ENCODE measurements around the gene WWOX.
"Not testable (repeated sequence)": the region's sequence is repeated elsewhere in the genome, so short reads cannot be mapped to it uniquely, and the experiment has no call there.

Gene WWOX

DNA sequence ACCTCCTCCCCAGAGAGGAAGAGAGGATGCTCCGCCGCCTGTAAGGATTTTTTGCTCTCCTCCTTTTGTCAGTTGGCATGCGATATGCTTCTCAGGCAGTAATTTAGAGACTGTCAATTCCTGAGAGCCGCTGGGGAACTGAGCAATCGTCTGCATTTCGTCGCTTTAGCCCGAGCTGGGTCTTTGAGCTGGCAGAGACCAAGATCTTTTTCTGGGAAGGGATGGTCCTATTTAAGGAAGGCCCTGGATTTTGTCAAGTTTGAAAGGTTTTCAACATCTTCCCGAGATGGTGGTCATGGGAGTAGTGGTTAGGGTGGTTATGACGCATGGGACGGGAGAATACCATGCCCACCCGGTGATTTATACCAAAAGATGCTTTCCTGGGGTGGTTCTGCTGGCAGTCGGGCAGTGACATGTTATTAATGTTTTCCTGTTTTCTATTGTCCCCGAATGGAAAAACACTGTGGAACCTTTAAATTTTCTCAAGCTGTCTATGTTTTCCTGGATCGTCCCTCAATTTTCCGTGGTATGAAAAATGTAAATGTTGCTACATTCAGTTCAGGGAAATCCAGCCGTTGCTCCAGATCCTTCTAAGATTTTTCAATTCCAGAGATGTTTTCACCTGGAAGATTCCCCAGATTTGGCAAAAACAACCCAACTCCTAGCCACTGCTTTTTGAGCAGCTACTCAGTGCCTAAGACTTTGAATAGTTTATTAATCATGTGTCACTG is 914.6 kb downstream of the WWOX start:
- no peak for DNase-seq

DNA sequence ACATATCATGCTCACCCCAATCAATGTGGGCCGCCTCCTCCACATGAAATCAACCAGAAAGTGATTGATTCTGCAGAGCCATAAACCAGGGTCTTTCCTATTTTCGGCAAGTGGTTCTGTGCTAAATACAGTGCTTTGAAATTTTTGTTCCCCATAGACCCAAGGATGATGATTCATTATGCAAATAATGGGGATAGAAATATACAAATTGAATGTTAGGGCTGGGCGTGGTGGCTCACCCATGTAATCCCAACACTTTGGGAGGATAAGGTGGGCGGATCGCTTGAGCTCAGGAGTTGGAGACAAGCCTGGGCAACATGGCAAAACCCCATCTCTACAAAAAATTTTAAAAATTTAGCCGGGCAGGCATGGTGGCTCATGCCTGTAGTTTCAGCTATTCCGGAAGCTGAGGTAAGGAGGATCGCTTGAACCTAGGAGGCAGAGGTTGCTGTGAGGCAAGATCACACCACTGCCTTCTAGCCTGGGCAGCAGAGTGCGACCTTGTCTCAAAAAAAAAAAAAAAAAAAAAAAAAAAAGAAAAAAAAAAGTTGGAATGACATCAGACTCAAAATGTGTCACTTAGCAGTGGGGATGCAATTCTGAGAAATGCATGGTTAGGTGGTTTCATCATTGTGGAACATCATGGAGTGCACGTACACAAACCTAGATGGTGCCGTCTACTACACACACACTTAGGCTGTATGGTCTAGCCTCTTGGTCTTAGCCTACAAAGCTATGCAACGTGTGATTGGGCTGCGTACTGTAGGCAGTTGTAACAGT is 919.4 kb downstream of the WWOX start:
- no peak for DNase-seq

DNA sequence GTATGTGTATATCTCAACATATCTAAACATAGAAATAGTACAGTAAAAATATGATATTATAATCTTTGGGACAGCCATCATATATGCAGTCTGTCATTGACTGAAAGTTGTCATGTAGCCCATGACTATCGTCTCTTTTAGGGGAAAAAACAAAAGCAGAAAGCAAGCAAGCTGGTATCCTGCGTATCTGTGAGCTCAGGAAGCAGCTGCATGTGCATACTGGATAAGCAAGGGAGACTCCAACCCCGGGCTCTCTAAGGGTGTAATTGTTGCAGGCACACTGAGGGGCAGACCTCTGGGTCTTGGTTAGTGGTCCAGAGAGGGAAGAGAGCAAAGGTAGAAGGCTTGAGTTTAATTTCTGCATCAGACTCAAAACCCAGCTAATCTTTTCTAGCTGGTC is 920.0 kb downstream of the WWOX start:
- no peak for DNase-seq

DNA sequence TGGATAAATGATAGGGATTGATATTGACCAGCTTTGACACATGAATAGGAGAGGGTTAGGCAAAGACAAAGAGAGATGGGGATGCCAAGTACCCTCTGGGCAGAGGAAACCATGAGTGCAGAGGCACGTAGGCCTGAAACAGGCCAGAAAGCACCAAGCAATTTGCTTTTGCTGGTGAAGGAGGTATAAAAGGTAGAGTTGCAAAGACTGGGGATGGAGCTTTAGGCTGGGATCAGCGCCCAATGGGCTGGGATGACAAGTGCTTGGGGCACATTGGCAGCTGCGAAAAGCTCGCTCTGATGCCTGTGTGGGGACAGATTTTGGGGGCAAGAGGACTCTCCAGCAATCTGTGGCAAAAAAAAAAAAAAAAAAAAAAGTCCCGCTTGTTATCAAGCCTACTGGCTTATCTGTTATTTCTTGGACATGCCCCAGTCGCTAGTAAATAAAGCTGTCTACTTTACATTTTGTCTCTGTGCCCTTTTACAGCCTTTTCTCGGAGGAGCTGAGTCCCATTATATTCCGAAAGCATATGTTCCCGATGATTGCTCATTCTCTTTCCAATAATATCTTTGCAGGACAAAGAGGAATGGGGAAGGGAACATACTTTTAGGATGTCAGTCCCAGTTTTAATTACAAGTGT is 922.7 kb downstream of the WWOX start:
- DNase-seq = no peak

DNA sequence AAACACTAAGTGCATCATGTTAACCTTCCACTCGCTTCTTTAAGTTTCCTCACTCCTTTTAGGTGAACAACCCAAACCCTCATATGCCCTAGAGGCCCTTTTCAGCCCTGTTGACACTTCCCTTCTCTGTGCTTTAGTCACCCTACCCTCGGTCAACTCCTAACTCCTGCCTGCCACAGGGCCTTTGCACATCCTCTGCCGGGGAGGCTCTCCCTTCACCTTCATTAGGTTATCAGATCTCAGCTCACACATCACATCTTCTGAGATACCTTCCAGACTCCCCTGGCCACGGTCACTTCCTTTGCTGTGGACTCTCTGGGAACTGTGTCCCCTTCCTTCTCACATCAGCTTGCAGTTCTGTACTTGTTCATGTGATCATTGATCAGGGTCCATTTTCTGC is 926.7 kb downstream of the WWOX start:
- no peak for DNase-seq

DNA sequence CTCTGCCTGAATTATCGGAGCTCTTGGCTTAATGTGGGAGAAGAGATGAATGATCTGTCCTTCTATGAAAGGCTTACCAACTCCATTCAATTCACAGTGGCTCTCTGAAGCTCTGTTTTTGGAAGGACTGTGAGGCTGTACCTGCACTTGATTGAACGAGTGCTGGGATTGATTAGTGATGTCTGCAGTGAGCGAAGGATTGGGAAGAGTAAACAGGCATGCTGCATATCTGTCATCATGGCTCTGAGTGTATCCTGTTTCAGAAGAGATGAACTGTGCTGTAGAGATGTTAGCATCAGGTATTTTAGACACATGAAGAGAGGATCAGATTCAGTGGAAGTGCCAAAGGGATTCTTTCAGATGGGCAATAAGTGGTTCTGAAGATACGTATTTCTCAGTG is 937.1 kb downstream of the WWOX start:
- no peak for DNase-seq

DNA sequence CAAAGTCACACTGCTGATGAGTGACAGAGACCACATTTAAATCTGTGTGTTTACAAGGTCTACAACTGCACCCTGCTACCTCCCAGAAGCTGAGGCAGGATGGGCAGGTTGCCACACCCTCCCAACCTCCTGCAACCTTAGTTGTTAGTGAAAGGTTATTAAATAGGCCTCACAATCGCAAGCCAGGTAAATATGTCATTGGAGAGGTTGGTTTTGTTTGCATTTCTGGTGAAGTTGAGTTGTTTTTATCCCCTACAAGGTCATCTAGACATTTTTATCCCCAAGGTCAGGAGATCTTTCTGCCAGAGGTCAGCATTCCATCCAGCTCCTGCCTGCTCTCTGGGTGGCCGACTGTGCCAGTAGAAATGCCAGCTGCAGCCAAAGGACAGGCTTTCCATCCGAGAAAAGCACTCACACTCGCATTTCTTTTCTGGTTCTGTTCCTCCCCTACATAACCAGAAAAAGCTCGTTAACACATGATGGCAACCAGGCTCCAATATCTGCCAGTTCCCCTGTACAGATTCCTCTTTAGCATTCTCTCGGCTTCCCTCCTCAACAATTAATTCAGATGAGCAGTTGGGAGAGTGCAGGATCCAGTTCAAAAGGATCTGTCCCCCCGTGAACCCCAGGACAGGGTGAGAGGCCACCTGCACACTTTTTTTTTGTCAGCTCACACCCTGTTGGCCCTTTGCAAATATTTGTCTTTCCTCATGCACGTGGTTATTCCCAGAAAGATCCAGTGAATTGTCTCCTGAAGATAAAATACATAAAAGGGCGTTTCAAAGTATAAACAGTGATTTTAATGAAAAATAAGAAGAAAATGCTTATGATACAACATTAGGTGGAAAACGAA is 938.3 kb downstream of the WWOX start:
- DNase-seq = no peak

DNA sequence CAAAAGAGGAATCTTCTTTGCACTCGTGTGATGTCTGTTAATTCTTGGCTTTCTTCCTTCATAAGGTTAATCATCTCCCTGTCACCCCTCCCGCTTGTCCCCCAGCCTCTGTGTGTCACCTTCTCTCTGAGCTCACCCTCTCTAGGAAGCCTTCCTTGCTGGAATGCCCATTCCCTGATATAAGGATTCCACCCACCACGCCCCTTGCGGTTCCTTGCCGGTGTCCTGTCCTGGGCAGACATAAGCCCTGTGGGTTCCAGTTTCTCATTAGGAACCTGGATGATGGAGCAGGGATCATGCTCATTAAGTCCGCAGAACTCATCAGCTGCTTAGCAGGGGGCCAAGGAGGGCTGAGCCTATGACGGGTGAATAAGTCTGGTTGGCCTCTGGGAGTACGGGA is 941.8 kb downstream of the WWOX start:
- no peak for DNase-seq

DNA sequence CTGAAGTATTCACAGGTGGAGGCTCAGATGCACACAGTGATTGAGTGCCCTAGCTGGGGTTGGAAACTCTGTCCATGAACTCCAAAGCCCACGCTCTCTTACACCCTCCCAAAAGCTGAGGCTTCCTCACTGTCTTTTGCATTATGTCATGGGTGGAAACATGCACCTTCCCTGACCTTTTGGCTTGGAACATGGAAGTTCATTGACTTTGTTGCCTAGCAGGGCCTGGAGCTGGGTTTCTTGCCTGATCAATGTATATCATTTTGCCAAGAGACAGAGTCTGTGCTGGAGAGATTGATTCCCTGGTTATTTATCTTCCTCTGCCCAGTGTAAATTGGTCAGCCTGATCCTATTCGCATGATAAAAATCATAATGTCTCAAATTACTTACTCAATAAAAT is 942.7 kb downstream of the WWOX start:
- DNase-seq = no peak

DNA sequence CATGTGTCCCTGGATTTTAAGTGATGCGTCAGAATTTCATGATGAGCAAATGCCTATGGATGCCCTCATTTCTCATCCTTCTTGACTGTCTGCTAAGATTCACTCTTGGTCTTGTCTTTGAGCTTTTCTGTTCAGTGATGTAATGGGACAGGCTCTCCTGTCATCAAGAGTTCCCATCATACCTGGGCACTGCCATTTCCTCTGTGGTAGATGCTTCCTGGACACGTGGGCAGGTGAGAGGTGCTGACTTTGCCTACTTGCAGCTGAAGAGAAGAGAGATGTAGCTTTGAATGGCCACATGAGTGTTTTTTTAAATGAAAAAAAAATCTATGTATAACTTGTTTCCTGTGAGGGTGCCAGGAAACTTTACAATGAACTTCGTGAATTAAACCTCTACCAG is 943.4 kb downstream of the WWOX start:
- DNase-seq = no peak

DNA sequence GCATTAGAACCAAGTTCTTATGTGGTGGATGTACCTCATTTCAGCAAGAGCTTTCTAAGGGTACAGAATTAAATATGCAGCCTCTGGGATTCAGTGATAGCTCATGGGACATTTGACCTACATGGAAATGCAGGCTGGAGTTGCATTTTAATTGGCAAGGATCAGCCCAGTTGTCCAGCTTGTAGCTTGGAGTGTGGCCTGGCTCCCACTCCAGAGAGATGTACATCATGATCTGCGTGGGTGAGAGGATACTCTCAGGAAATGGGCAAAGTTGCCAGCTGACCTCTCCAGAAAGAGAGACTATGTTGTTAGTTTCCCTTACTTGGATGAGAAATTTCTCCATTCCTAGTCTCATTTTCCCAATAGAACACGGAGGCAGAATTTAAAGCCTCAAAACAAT is 945.7 kb downstream of the WWOX start:
- no peak for DNase-seq

DNA sequence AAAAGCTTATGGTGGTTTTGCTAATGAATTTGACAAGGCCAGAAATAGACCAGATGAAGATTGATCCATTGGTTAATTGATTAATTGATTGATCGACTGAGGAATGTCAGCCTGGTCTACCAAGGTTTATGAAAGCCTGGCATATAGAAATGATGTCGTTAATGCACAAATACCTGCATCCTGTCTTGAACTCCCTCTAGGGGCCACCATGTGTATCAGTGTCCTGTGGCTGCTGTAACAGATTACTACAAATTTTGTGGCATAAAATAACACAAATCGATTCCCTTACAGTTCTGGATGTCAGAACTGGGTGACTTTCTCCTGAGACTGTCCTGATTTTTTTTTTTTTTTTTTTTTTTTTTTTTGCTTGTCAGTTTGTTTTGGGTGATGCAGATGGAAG is 947.9 kb downstream of the WWOX start:
- no peak for DNase-seq

DNA sequence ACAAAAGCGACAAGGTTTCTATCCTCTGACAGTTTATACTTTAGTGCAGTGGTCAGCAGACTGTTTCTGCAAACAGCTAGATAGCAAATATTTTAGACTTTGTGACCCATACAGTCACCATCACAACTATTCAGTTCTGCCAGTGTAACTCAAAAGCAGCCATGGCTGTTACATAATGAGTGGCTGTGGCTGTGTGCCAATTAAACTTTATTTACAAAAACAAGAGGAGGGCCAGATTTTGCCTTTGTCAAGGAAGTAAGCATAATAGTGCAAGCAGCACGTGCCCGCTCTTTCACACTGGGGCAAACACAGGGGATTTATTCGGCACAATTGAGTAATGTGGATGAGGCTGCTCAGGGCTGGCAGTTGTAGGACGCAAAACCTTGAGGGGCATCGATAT is 949.6 kb downstream of the WWOX start:
- no peak for DNase-seq

DNA sequence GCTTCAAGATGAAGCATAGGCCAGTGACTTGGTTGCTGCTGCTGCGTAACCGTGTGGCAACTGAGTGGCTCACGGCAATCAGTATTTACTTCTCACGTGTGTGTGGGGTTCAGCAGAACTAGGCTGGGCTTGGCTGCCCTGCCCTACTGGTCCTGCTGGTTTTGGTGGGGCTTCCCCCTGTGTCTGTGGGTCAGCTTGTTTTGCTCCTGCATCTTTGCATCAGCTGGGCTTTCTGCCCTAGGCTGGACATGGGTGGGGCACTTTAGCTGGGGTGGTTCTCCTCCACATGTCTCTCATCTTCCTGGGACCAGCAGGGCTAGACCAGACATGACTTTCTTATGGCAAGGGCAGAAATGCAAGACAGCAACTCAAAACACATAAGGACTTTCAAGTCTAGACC is 950.6 kb downstream of the WWOX start:
- no peak for DNase-seq

DNA sequence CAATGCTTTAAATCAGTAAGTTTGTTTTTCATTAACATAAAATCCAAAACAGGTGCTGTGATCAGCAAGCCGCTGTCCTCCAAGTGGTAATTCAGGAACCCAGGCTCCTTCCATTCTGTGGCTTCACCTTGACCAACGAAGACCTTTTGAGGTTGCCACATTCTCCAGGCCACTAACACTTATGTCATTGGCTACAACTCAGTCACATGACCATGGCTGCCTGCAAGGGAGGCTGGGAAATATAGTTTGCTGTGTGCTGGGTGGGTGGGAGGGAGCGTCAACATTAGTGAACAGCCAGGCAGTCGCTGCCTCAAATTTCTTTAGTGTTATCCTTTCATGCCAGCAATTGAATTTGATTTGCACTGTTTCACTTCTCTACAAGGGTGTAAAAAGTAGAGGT is 951.9 kb downstream of the WWOX start:
- DNase-seq = no peak

DNA sequence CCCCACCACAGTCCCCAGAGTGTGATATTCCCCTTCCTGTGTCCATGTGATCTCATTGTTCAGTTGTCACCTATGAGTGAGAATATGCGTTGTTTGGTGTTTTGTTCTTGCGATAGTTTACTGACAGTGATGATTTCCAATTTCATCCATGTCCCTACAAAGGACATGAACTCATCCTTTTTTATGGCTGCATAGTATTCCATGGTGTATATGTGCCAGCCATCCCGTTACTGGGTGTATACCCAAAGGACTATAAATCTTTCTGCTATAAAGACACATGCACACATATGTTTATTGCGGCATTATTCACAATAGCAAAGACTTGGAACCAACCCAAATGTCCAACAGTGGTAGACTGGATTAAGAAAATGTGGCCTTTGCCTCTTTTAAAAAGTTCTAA is 952.7 kb downstream of the WWOX start:
- DNase-seq = not testable (repeated sequence)

DNA sequence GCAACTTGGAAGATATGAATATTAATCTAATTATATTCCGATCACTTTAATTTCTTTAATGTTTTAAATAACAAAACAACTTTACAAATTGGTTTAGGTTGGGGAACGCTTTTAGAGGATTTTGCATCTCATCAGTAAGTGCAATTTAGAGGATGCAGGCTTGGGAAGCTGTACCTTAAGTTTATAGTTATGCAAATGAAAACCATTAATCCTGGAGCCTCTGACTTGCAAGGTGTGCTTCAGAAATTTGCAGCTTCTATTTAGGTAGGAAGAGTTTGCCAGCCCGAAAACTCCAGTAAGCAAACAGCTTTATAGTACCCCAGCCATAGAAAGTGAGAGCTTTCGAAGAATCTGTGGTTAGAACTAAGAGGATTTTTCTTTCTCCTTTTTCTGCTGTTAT is 954.1 kb downstream of the WWOX start:
- DNase-seq = no peak

DNA sequence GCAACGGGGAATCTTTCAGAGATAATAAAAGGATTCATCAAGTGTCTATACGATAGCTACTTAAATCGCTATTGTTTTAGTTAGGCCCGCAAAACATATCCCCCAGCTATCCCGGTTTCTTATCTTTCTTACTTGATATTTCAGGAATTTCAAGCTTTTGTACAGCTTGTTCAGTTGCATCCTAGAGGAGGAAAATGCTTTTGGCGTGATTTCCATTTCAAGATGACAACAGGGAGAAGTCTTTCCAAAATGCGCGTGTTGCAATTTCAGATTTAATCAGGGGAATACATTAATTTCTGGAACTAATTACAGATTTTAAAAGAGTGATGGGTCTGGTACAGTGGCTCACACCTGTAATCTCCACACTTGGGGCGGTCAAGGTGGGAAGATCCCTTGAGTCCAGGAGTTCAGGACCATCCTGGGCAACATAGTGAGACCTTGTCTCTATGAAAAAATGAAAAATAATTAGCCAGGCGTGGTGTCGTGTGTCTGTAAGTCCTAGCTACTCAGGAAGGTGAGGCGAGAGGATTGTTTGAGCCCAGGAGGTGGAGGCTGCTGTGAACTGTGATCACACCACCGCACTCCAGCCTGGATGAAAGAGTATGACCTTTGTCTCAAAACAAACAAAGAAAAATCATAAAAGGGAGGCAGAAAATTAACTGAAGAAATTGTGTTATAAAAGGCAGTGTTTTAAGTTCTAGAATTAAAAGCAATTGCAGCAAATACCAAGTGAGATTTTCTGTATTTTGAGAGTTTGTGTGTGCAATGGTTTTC is 954.9 kb downstream of the WWOX start:
- DNase-seq = no peak

DNA sequence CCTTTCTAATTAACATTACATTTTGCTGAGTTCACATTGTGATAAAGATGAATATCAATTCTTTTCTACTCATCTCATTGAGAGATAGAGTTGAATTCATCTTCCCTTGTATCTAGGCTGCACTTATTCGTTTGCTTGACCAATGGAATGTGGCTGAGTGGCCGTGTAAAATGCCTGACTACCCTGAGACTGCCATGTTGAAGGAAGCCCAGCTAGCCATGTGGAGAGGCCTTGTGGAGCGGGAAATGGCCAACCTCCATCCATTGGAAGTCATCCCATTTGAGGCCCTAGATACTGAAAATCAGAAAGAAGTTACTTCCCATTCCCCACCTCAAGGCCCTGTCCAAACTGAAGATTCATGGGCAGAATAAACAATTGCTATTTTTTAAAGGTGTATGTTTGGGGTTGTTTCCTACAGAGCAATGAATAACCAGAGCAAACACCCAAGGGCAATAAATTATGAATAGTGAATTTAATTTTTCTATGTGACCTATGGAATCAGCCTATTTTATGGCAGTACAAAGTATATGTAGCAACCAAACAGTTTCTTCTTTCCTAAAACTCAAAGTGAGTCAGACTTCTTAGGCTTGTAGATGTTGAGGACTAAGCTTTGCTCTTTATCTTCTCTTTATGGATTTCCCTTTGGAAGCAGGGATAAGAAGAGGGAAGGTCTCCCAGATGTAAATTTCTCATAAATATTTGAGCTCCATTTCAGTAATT is 956.0 kb downstream of the WWOX start:
- DNase-seq = no peak

DNA sequence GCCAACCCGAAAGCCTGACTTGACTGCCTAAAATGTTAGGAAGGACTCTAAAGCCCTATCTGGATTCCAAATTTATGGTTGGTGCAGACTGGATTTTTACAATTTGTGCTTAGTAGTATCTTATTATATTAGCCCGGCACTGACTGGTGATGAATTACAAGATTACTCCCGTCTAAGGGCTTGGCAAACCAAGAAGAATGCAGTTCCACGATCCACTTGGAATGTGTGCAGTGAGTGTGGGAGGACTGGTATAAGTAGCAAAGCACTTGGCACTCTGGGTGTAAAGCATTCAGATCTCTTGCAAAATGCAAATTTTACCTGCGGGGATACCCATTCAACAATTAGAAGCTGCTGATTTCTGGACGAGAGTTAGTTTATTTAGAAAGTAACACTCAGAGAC is 961.7 kb downstream of the WWOX start:
- no peak for DNase-seq

DNA sequence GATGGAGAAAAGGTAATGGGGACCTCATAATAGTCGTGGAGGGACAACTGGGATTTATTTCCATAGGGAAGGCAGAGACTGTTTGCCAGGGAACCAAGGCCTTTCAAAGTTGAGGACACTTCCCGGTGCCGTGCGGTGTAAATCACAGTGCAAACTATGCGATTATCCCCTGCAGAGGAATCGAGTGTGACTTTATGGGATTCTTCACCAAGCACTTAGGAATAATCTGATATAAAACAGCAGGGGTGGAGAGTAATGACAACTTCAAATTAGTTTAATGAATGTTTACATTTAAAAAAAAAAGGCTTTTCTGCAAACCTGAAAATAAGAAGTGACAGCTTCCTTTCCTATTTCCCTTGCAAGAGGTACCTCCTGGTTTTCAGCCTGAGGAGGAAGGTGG is 962.9 kb downstream of the WWOX start:
- DNase-seq = no peak

DNA sequence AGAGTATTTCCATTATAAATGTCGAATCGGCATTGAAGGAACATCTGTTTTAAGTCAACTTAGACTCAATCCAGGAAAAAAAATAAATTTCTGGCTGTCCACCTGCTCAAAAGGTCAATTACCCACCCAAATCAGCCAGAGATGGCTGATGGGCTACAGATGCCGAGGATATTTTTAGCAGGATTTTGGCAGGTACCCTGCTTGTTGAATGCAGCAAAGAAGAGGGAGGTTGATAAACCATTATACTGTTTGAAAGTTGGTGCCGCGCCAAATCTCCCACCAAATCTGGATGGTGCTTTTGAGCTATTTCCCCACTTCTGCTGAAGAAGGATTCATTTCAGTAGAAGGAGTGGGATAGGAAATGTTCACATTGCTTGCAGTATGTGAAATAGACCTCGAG is 963.4 kb downstream of the WWOX start:
- DNase-seq = no peak
